A673 (cell line): ENCODE results near the gene SLF1. TPM values are rescaled to one million over a fixed set of nuclear protein-coding genes. Genes with fewer than 3 reads are reported as not detected.

Experiments used
- BruUV-seq: library from RNA; stranded (reverse); fragments of 400-500 nt; replicated peaks from 2 replicates; lab custom pipeline; 2021; lab: Mats Ljungman, UMichigan
- CTCF ChIA-PET: fragments of 300-600 bp; sonication (Branson Sonifier 250); formaldehyde crosslinking; loops from one replicate; lab custom pipeline; 2022; ENCODE audit warnings: antibody characterized with exemption; lab: Charles Lee
- POLR2A ChIA-PET: fragments of 300-600 bp; sonication (Branson Sonifier 250); formaldehyde crosslinking; loops from one replicate; lab custom pipeline; 2022; ENCODE audit warnings: antibody characterized with exemption; ENCODE audit not compliant: low non-redundant PET; lab: Charles Lee
- DNase-seq: peaks from one replicate; pipeline ENCODE4 v3.0.0-alpha.2; 2015; ENCODE audit warnings: low spot score
- H3K27ac ChIP-seq: fragments of 200-600 bp; sonication (generic); 2 replicates; pipeline ENCODE4 v1.5.1; 2016; ENCODE audit warnings: mixed run types, low read depth, mild to moderate bottlenecking, mixed read lengths, antibody characterized with exemption, low read length; ENCODE audit not compliant: poor library complexity, severe bottlenecking
- H3K27me3 ChIP-seq: fragments of 200-600 bp; sonication (generic); replicated peaks from 2 replicates; pipeline ENCODE4 v1.6.1; 2017; ENCODE audit warnings: mixed run types, low read depth, mild to moderate bottlenecking, mixed read lengths, antibody characterized with exemption, low read length; ENCODE audit not compliant: insufficient read depth, poor library complexity
- H3K36me3 ChIP-seq: fragments of 200-600 bp; sonication (generic); 2 replicates; pipeline ENCODE4 v1.6.1; 2016; ENCODE audit warnings: mixed run types, mild to moderate bottlenecking, mixed read lengths, antibody characterized with exemption, low read length; ENCODE audit not compliant: insufficient read depth, poor library complexity, severe bottlenecking
- H3K4me1 ChIP-seq: fragments of 200-600 bp; sonication (generic); 2 replicates; pipeline ENCODE4 v1.6.1; 2017; ENCODE audit warnings: mixed run types, mild to moderate bottlenecking, mixed read lengths, antibody characterized with exemption, low read length; ENCODE audit not compliant: insufficient read depth, poor library complexity, severe bottlenecking
- H3K4me3 ChIP-seq: fragments of 200-600 bp; sonication (generic); 2 replicates; pipeline ENCODE4 v1.5.1; 2016; ENCODE audit warnings: low read depth, mixed run types, mild to moderate bottlenecking, mixed read lengths, low read length; ENCODE audit not compliant: poor library complexity, severe bottlenecking
- H3K9me3 ChIP-seq: fragments of 200-600 bp; sonication (generic); 2 replicates; pipeline ENCODE4 v1.6.1; 2016; ENCODE audit warnings: mixed run types, low read depth, mild to moderate bottlenecking, mixed read lengths, antibody characterized with exemption, low read length; ENCODE audit not compliant: poor library complexity, severe bottlenecking
- EZH2 ChIP-seq: fragments of 200-600 bp; sonication (generic); IDR thresholded peaks from 2 replicates; pipeline ENCODE4 v1.6.1; 2017; ENCODE audit warnings: borderline replicate concordance, low read depth, mild to moderate bottlenecking, mixed read lengths, antibody characterized with exemption, low read length; ENCODE audit not compliant: poor library complexity, severe bottlenecking
- intact Hi-C: fragments of 100-400 bp; cut with micrococcal nuclease; formaldehyde crosslinking; loops from one replicate; pipeline ENCODE4 v1.10.0; 2022; ENCODE audit not compliant: unreplicated experiment
- total RNA-seq: library from RNA; stranded (reverse); gene quantifications from 2 replicates; pipeline ENCODE4 v1.2.3, GENCODE V29; 2021
- TF ChIP-seq, protein P1 (sequence below): fragments of 300-800, 200-600 bp; sonication (generic); conservative IDR thresholded peaks from 2 replicates; pipeline ENCODE4 v1.5.1; 2017; ENCODE audit warnings: low read depth, mild to moderate bottlenecking, antibody characterized with exemption, low read length, moderate library complexity, mixed read lengths

SLF1 gene
- total RNA-seq, 1 experiment from 2014 or later: 21.6 TPM

GRCh38 chr5:94694671-94695070 is 76.2 kb downstream of the SLF1 start:
- ChIA-PET CTCF (no interaction called here), POLR2A (no interaction called here)
- Histone ChIP-seq H3K4me1 (peaks cover 18% of the 10 kb centered on the region), H3K27ac (no peak overlapping the region), H3K9me3 (no peaks in the 10 kb centered on the region), H3K27me3 (no peaks in the 10 kb centered on the region), H3K4me3 (no peak overlapping the region), H3K36me3 (peaks cover 13% of the 10 kb centered on the region)
- intact Hi-C loops: no loop called here
- no peak for DNase-seq
- TF ChIP-seq EZH2: no peak
- no TSS peak for BruUV-seq

GRCh38 chr5:94698197-94698596 is 79.7 kb downstream of the SLF1 start:
- H3K36me3 ChIP-seq: peaks cover 9% of the 10 kb centered on the region
- BruUV-seq: no TSS peak
- POLR2A ChIA-PET: no interaction called here
- no peaks in the 10 kb centered on the region for H3K9me3 ChIP-seq
- TF ChIP-seq EZH2: no peak
- TF ChIP-seq, protein P1, sequence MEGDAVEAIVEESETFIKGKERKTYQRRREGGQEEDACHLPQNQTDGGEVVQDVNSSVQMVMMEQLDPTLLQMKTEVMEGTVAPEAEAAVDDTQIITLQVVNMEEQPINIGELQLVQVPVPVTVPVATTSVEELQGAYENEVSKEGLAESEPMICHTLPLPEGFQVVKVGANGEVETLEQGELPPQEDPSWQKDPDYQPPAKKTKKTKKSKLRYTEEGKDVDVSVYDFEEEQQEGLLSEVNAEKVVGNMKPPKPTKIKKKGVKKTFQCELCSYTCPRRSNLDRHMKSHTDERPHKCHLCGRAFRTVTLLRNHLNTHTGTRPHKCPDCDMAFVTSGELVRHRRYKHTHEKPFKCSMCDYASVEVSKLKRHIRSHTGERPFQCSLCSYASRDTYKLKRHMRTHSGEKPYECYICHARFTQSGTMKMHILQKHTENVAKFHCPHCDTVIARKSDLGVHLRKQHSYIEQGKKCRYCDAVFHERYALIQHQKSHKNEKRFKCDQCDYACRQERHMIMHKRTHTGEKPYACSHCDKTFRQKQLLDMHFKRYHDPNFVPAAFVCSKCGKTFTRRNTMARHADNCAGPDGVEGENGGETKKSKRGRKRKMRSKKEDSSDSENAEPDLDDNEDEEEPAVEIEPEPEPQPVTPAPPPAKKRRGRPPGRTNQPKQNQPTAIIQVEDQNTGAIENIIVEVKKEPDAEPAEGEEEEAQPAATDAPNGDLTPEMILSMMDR: no peak
- DNase-seq: no peak
- no peaks in the 10 kb centered on the region for H3K27me3 ChIP-seq
- H3K4me1 ChIP-seq: no peaks in the 10 kb centered on the region
- H3K27ac ChIP-seq: no peak overlapping the region
- intact Hi-C loops: no loop called here
- CTCF ChIA-PET: no interaction called here
- H3K4me3 ChIP-seq: no peak overlapping the region

DNA sequence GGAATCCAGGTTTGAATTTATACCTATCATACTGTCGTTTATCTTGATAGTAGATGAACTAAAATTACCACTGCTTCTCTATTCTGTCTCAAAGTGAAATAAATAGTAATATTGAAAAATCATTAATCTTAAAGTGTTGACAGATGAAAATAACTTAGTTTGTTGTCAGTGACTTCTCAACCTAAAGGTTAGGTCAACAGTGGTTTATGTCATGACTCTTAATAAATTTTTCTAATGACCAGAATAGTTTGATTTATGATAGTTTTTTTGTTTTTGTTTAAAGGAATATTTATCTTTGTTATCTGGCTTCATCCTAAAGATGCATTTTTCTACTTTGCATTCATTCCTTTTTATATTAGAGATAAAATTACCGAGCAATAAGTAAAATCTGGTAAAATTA is 81.1 kb downstream of the SLF1 start:
- TF ChIP-seq, protein P1: no peak
- no peak for TF ChIP-seq EZH2
- Histone ChIP-seq H3K4me1 (no peaks in the 10 kb centered on the region), H3K36me3 (peaks cover 6% of the 10 kb centered on the region), H3K27ac (no peak overlapping the region), H3K4me3 (no peak overlapping the region), H3K27me3 (no peaks in the 10 kb centered on the region), H3K9me3 (no peaks in the 10 kb centered on the region)
- intact Hi-C loops: no loop called here
- no TSS peak for BruUV-seq
- ChIA-PET POLR2A (no interaction called here), CTCF (no interaction called here)
- DNase-seq: no peak

- no peak for DNase-seq
- Histone ChIP-seq H3K4me1 (peaks cover 6% of the 10 kb centered on the region), H3K36me3 (no peaks in the 10 kb centered on the region), H3K9me3 (no peaks in the 10 kb centered on the region), H3K27ac (no peak overlapping the region), H3K27me3 (no peaks in the 10 kb centered on the region), H3K4me3 (no peak overlapping the region)
- ChIA-PET POLR2A (no interaction called here), CTCF (no interaction called here)
- TF ChIP-seq, protein P1: no peak
- no peak for TF ChIP-seq EZH2
- intact Hi-C loops: no loop called here
- BruUV-seq: no TSS peak
Observed at GRCh38 chr5:94700592-94700991, 82.1 kb downstream of the SLF1 start.
